Adrenal gland (tissue), 12 donors: Measurements from ENCODE around the gene KCTD3. TPM values are rescaled to one million over a fixed set of nuclear protein-coding genes. Genes with fewer than 3 reads are reported as not detected.

Source experiments
- DNase-seq, 7 donors: peaks; one replicate each; pipeline ENCODE4 v3.0.0-alpha.2; 2019 to 2020
- H3K27ac ChIP-seq, 5 donors: fragments of 200-600 bp; sonication (generic) in 4 of 5; 1 replicate in 3 of 5; 2 replicates in 2 of 5; pipeline versions ENCODE4 v1.5.1 to v1.8.0; 2016 to 2020; ENCODE audit warnings: mild to moderate bottlenecking in 1 of 5
- H3K27me3 ChIP-seq: fragments of 200-600 bp; 2 replicates; pipeline ENCODE4 v1.8.0; 2021
- H3K36me3 ChIP-seq, 2 donors: fragments of 200-600 bp; replicated peaks in 1 of 2; 1 replicate in 1 of 2; 2 replicates in 1 of 2; pipeline versions ENCODE4 v1.5.1 to v1.8.0; 2018 to 2022
- H3K4me1 ChIP-seq, 2 donors: fragments of 200-600 bp; replicated peaks in 1 of 2; 1 replicate in 1 of 2; 2 replicates in 1 of 2; pipeline versions ENCODE4 v1.5.1 to v1.8.0; 2018 to 2021
- H3K4me3 ChIP-seq, 4 donors: fragments of 200-600 bp; sonication (generic) in 3 of 4; one replicate each; pipeline ENCODE4 v1.5.1; 2016 to 2018
- H3K9me3 ChIP-seq, 3 donors: fragments of 200-600 bp; sonication (generic) in 1 of 3; replicated peaks in 1 of 3; 1 replicate in 2 of 3; 2 replicates in 1 of 3; pipeline versions ENCODE4 v1.5.1 to v1.8.0; 2016 to 2021
- CTCF ChIP-seq, 6 experiments: fragments of 450-650 bp in 4 of 6; fragments of 200-600 bp in 2 of 6; sonication (generic) in 1 of 6; IDR thresholded peaks; 1 replicate in 5 of 6; 2 replicates in 1 of 6; pipeline versions ENCODE4 v1.5.1 to v1.8.0; 2016 to 2021; ENCODE audit warnings: antibody characterized with exemption in 6 of 6, mild to moderate bottlenecking in 2 of 6, moderate library complexity in 1 of 6
- POLR2A ChIP-seq, 2 donors: fragments of 450-650 bp; IDR thresholded peaks; one replicate each; pipeline ENCODE4 v1.6.1; 2017; ENCODE audit warnings: antibody characterized with exemption in 2 of 2, mild to moderate bottlenecking in 2 of 2, moderate library complexity in 1 of 2
- WGBS, 4 donors: extraction: QIAGEN DNeasy Blood & Tissue Kit in 2 of 4; methylation state at CpG; one replicate each; pipeline versions ENCODE4 v1.1.5 to v1.1.7; 2013 to 2017; 5-methylcytosine and 5-hydroxymethylcytosine counted together
- intact Hi-C, 2 donors: fragments of 100-400 bp; cut with DNase I; formaldehyde crosslinking; loops; one replicate each; pipeline versions ENCODE4 v1.14.1 to v1.15.0; 2022 to 2023
- polyA plus RNA-seq, 3 donors: library from polyadenylated mRNA; stranded (reverse); fragments of 200-250 nt in 2 of 3; fragments of 350-450 nt in 1 of 3; fragmentation: Illumina TruSeq in 1 of 3; extraction: RNeasy Lipid Tissue Mini Kit (QIAGEN cat#74804) in 1 of 3; gene quantifications; one replicate each; pipeline ENCODE4 v1.2.3, GENCODE V29; 2013 to 2014
- total RNA-seq, 9 donors: library from RNA; depleted of rRNA in 4 of 9; stranded (reverse); fragments of >200 nt in 4 of 9; fragments of 120-200 nt in 1 of 9; fragmentation: NEBNext Ultra II Directional in 1 of 9; extraction: Animal tissue kit (Norgen Biotek cat#: 25700) in 1 of 9; gene quantifications; one replicate each; pipeline versions ENCODE4 v1.1.0 to v1.2.4, GENCODE V29; 2013 to 2023
- donor health status: healthy with polysubstance abuse.
- donor health status: Bipolar disorder and iron deficiency.
- donor health status: DM: yes; HTN: yes; CAD: no.
- donor health status: DM: no; HTN: no; CAD: no.
- donor health status: DM: no; HTN: no; CAD: no.
- donor health status: DM: yes; HTN: yes; CAD: no.

Gene KCTD3
- total and polyA plus RNA-seq, 12 donors: 78.0 to 169 (median 116) TPM

- no peak for DNase-seq
- Histone ChIP-seq H3K27me3 (no peaks in the 10 kb centered on the region), H3K36me3 (peaks cover 0 to 8% of the 10 kb centered on the region in 2 donors), H3K9me3 (no peaks in the 10 kb centered on the region), H3K27ac (peak overlapping the region in 1 of 5 donors; percentile 38), H3K4me1 (peaks cover 0 to 20% of the 10 kb centered on the region in 2 donors), H3K4me3 (no peak overlapping the region)
- intact Hi-C loops: no loop called here
- TF ChIP-seq CTCF (IDR thresholded peaks at IDR 0.05) (no peak), POLR2A (IDR thresholded peaks at IDR 0.05) (no peak)
- 48 to 61% (median 55%) methylated on average over 3 of the region's 3 CpGs for WGBS, 4 donors
Measured at GRCh38 chr1:215599418-215600074, 32.4 kb downstream of the KCTD3 start.

GRCh38 chr1:215600258-215600792 is 33.2 kb downstream of the KCTD3 start:
- intact Hi-C loops: no loop called here
- no peaks in the 10 kb centered on the region for H3K9me3 ChIP-seq
- DNase-seq: no peak
- H3K36me3 ChIP-seq: peaks cover 0 to 8% of the 10 kb centered on the region in 2 donors
- no peak for TF ChIP-seq CTCF (IDR thresholded peaks at IDR 0.05)
- TF ChIP-seq POLR2A (IDR thresholded peaks at IDR 0.05): no peak
- no peak overlapping the region for H3K27ac ChIP-seq
- no peaks in the 10 kb centered on the region for H3K27me3 ChIP-seq
- peaks cover 0 to 20% of the 10 kb centered on the region in 2 donors for H3K4me1 ChIP-seq
- H3K4me3 ChIP-seq: no peak overlapping the region

GRCh38 chr1:215600867-215601266 is 33.8 kb downstream of the KCTD3 start:
- peaks cover 0 to 8% of the 10 kb centered on the region in 2 donors for H3K36me3 ChIP-seq
- no peaks in the 10 kb centered on the region for H3K9me3 ChIP-seq
- H3K4me3 ChIP-seq: no peak overlapping the region
- intact Hi-C loops: no loop called here
- peaks cover 0 to 20% of the 10 kb centered on the region in 2 donors for H3K4me1 ChIP-seq
- H3K27me3 ChIP-seq: no peaks in the 10 kb centered on the region
- DNase-seq: no peak
- WGBS, 4 donors: 96 to 97% (median 96%) methylated on average over 10 of the region's 10 CpGs
- H3K27ac ChIP-seq: no peak overlapping the region
- TF ChIP-seq POLR2A (IDR thresholded peaks at IDR 0.05): no peak
- TF ChIP-seq CTCF (IDR thresholded peaks at IDR 0.05): no peak

- intact Hi-C loops: no loop called here
- 80 to 93% (median 86%) methylated on average over 2 of the region's 2 CpGs for WGBS, 4 donors
- TF ChIP-seq POLR2A (IDR thresholded peaks at IDR 0.05) (no peak), CTCF (IDR thresholded peaks at IDR 0.05) (no peak)
- Histone ChIP-seq H3K4me1 (peaks cover 0 to 22% of the 10 kb centered on the region in 2 donors), H3K27ac (no peak overlapping the region), H3K36me3 (peaks cover 0 to 8% of the 10 kb centered on the region in 2 donors), H3K27me3 (no peaks in the 10 kb centered on the region), H3K4me3 (no peak overlapping the region), H3K9me3 (no peaks in the 10 kb centered on the region)
- DNase-seq: no peak
Measured at GRCh38 chr1:215601276-215601675, 34.2 kb downstream of the KCTD3 start.
